ENCODE data around the gene GSG1L2.

Gene GSG1L2

DNA sequence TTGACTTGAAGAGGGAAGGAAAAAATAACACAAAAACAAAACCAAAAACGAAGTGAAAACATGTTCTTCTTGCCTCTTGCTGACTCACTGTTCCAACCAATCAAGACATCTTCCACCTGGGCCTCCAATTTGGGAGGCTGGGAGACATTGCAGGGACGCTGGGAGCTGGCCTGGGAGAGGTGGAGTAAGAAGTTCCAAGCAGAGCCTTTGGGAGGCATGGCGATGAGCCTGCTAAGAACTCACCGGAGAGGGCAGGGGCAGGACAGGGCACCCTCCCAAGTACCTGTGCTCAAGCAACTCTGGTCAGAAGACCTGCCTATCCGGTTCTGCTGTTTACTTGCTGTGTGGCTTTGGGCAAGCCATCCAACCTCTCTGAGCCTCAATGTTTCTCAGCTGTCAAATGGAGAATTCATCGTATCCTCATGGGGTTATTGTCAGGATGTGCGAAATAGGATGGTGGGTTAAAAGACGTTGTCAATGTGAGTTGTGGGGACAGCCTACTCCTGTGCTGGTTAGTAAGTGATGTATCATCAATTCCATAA lies 3.0 kb upstream of the GSG1L2 start:
- no peak for DNase-seq

DNA sequence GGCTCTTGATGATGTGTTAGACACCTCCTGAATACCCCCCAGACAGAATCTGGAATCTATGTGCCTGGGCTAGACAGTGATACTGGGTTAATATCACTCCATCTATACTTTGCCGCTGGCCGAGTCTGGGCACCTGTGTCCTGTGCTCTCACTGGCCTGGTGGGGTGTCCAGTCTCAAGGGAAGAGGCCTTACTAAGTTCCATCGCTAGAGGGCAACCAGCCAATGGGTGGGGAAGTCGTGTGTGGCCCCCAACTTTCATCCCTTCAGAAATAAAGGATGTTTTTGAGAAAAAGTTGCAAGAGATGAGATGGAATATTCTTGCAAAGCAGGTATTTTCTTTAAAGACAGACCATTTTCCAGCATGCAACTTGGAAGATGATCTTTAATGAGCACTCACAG lies 2.2 kb upstream of the GSG1L2 start:
- no peak for DNase-seq

DNA sequence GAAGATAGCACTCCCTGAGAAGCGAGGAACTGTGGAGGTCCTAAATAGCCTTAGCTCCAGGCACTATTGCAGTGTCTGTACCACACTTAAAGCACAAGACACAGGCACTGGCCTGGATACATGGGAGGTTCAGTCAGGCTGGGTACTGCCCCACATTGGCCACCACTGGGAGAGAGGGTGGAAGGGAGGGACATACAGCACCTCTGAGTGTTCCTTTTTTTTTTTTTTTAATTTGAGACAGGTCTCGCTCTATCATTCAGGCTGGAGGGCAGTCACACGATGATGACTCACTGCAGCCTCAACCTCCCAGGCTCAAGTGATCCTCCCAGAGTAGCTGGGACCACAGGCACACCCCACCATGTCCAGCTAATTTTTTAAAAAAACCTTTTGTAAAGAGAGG lies 1.4 kb downstream of the GSG1L2 start:
- no peak for DNase-seq

DNA sequence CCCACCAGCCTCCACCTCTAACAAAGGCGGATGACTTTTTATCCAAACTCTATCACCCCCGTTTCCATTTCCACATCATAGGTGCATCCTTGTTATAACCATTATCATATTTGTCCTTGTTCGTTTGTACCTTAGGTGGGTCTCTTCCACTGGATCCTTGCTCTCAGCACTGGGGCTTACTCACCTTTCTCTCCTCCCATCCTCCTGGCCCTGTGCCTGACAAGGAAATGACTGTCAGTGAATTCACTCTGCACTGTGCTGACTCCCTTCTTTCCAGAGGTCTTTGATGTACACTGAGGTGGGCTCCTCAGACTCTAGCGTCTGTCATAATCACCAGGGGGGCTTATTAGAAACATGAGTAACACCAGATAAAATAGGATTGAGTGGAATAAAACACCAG lies 3.1 kb downstream of the GSG1L2 start:
- no peak for DNase-seq

DNA sequence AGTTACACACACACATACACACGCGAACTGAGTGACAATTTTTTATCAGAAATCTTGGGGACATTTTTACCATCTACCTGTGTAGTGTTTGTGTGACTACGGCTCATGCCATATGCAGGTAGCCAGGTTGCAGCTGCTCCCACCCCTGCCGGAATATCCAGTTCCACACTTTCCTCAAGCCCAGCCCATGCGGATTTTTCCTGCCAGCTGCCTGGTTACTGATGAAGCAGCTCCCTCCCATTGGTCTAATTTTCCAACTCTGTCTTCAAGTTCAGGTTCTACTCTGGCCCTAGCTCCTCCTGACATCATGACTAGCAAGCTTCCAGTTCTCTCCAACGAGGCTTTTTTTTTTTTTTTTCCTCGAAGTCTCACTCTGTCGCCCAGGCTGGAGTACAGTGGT lies 4.8 kb downstream of the GSG1L2 start:
- no peak for DNase-seq

DNA sequence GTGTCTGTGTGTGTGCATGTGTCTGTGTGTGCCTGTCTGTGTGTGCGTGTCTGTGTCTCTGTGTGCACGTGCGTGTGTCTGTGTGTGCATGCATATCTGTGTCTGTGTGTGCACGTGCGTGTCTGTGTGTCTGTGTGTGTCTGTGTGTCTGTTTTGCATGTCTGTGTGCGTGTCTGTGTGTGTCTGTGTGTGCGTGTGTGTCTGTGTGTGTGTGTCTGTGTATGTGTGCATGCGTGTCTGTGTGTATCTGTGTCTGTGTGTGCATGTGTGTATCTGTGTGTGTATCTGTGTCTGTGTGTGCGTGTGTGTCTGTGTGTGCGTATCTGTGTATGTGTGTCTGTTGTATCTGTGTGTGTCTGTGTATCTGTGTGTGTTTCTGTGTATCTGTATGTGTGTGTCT lies 5.4 kb downstream of the GSG1L2 start:
- DNase-seq, result no peak

DNA sequence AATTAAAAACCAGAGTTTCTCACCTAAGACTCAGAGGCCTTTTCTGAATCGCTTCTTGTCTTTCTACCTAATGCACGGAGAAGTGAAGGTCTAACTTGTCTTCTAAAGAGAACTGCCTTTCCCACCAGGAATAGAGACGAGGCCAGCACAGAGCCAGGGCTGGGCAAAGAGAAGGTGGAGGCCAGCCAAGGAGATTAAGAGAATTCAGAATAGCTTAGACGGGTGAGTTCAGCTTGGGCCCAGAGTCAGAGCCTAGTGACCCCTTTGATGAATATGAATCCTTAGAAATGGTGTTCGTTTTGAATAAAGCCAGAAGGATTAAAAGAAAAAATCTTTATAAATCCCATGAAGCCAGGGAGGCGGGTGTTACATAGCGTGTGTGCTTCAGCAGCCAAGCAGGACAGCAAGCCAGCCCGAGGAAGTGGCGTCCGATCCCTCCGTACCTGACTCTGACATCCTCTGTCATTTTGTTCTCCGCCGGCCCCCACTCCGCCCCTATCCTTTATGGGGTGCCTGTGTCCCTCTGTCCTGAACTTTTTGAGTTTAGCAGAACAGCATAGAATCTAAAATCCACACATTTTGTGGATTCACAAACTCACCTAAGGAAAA lies 7.4 kb downstream of the GSG1L2 start:
- DNase-seq, result no peak

DNA sequence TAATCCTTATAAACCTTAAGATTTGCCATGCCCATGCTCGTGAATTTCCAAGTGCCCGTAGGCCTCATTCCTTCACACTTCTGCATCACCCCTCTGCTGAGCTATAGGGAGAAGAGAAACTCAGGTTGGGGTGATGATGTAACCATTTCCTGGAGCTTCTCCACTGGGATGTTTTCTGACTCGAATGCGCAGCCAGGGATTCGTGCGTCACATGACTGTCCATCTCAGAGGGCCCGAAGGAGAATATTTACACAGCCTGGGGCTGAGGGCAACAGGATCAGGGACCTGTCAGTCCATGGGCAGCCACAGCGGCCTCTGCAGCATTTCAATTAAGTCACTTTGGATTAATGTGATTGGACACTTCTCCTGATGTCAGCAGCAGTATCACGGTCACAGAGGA lies 8.7 kb downstream of the GSG1L2 start:
- no peak for DNase-seq

DNA sequence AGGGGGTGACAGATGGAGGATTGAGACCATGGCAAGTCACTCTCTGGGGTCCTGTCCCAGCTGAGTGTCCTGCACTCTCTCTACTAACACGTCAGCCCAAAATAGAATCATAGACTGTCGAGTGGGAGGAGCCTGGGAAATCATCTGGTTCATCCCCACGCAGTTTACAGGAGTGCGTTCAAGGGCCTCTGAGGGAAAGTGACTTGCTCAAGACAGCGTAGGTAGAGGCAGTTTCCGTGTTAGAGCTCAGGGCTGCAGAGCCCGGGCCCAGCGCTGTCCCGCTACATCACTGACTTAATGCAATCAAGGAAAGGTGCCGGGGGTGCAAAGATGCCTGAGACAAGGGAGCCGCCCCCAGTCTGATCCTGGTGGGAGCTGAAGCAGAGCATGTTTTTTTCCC lies 10.3 kb downstream of the GSG1L2 start:
- DNase-seq, result no peak

DNA sequence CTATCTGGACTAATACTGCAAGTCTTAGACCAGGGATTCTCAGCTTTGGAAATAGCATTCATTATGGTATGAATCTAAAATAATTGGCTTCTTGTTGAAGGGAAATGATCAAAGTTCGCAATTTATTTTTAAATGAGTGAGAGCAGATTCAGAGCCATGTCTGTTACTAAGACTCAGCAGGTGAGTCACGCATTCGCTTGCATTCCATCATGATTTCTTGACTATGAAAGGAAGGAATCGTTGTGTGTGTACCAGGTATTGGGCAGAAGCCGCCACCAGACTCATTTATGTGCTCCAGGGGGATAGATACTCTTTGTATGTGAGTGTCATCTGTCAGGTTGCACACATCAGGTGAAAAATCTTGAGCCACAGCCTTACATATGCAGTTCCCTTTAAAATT lies 10.8 kb downstream of the GSG1L2 start:
- no peak for DNase-seq

DNA sequence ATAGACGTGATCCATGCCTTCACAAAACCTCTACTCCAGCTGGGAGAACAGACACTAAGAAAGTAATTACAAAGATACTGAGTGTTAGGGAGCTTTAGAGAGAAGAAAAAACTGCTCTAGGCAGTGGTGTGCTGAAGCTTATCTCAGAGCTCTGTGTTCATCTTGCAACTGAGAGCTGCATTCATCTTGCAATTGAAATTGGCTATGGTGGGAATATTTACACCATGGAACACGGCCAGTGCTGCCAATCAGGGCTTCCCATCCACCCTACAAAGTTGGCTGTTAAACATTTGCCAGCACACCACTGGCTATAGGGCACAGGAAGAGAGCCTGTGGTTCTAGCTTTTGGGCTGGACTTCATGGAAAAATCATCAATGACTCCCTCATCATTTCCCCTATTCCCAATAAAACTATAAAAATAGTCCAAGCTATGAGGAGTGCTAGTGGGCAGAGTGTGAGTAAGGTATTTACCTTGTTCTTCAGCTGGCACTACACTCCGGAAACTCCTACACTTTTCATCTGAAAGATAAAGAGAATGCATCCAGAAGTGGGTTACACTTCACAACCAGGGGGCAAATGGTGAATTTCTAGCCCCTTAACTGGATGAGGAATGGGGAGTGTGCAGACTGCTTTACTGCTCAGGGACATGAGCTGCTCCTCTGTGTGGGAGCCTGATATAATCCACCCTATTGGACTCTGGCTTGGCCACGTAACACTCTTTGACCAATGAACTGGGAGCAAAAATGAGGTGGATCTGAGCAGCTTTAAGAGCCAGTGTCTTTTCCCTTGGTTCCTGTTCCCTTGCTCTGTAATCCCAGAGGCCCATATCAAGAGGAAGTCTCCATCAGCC lies 11.6 kb downstream of the GSG1L2 start:
- DNase-seq, result no peak

DNA sequence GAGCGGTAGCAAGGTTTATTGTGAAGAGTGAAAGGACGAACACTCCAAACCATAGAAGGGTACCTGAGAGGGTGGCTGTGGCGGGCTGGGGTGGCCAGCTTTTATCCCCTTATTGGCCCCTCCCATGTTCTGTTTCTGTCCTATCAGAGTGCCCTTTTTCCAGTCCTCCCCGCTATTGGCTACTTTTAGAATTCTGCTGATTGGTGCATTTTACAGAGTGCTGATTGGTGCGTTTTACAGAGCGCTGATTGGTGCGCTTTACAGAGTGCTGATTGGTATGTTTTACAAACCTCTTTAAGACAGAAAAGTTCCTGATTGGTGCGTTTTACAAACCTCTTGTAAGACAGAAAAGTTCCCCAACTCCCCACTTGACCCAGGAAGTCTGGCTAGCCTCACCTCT lies 12.5 kb downstream of the GSG1L2 start:
- DNase-seq, result no peak

DNA sequence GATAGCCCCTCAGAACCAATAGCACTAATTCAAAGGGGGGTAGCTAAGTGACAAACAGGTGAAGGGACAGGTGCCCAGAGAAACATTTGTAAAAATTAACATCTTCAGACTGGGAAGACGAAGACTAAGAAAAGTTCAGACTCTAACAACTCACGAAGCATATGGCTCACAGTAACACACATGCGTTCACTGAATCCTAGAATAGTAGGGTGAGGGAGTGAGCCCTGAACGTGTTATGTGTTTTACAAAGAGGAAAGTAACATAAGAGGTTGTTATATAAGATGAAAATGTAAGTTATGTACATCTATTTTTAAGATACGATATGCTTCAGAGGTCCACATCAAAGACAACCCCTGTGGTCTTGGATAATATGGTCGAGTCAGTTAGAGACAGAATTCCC lies 15.2 kb downstream of the GSG1L2 start:
- no peak for DNase-seq

DNA sequence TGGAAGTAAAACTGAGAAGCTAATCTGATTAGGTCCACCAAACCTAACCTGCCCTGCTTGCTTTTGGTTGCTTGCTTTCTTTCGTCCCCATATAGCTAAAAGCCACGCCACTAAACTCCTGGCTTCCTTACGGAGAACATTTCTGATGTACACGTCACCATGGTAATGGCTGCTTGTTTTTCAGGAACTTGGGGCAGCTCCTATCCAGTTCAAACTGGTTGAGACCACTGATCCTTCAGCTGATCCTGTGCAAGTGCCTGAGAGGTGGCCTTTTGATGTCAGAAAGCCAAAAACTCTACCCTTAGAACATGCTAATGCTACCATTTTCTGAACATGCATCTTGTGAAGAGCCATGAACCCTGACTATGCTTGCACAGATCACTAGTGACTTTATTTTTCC lies 16.1 kb downstream of the GSG1L2 start:
- DNase-seq, result no peak

DNA sequence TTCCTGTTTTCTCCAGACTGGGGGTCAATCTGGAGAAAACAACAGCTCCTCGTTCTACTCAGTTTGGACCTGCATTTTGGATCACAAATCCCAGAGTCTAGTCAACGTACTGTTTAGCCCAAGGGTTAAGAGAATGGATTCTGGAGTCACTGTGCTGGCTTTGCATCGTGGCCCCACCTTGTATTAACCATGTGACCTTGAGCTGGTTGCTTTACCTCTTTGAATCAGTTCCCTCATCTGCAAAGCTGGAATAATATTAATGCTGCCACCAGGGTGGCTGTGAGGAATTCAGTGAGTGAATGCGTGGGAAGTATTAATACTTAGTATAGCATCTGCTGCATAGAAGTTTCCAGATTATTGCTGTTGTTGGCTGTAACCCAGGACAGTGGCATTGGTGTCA lies 19.2 kb downstream of the GSG1L2 start:
- DNase-seq, result no peak

DNA sequence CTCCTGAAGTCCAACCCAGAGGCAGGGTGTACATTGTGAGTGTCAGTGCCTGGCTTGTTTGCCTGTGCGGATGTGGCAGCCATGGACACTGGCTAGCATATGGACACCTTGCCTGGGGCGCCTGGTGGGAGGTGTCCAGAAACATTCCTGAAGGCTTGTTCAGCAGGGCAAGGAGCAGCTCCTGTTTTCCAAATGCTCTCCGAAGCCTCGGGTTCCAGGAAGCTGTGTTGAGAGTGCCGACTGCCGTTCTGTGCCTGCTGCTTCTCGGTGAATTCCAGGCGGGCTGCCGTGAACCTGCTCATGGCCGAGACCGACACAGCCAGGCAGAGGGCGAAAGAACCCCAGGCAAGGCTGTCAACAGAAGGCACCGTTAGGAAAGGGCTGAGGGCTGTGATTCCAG lies 19.6 kb downstream of the GSG1L2 start:
- DNase-seq, result no peak

DNA sequence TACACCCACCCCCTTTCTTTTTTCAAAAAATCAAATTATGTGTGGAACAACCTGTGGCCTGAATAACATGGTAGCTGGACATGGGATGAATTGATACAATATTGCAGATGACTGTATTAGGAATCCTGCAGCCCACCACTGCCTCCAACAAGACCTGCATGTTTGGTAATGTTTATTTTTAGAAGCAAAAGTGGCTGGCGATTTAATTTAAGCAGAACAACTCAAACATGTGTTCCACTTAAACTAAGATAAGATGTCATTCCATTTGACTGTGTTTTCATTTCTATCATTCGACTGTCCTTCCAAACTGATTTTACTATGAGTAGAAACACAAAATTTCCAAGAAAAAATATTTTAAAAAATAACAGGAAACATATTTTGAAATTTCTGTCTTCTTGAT lies 20.4 kb downstream of the GSG1L2 start:
- DNase-seq, result no peak

DNA sequence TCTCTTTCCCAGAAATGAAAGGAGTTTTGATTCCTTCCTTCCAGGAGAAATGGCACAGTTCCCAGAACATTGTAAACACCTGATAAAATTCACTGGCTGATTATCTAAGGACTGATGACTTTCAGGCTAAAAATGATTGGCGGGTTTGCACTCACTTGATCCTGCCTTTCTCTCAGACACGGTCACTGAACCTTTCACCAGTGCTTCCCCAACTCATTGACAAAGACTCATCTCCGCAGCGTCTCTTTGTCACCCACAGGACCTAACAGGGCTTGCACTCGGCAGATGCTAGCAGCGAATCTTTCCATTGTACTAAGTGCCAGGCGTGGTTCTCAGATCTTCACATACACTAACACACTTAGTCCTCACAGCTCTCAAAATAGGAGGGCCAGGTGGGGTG lies 23.2 kb downstream of the GSG1L2 start:
- no peak for DNase-seq

DNA sequence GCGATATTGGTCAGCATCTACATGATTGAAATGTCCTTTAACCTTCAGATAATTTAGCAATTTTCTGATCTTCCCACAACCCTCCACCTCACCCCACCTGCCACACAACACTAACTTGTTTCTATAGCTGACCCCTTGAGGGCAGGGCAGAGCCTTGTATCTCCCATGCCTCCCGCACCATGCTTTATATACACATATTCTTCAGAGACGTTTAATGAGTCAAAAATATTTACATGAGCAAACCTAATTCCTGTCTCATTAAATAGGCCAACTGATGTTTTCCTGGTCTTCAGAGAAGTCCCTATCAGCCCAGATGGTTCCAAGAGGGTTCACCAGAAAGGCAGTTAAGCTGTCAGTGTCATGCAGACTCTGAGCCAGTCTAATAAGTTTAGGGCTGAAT lies 23.9 kb downstream of the GSG1L2 start:
- DNase-seq, result no peak

DNA sequence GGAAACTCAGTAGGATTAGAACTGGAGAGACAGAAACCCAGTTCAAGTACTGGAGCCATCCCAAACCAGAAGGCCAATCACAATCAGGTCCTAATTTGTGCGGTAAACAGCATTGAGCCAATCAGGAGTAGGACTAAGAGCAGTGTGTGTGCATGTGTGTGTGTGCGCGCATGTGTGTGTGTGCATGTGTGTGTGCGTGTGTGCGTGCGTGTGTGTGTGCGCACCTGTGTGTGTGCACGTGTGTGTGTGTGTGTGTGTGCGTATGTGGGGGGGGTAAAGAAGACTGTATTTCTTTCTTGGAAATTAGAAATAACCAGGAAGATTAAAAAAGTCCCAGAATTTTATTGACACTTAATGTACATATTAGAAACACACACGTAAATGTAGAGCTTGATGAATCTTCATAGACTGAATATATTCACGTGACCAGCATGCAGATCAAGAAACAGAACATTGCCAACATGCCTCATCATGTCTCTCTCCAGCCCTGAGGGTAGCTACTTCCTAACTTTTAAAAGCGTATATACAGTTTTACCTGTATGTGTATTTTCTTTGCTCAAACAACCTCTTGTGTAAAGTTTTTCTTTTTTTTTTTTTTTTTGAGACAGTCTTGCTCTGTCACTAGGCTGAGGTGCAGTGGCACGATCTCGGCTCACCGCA lies 29.6 kb downstream of the GSG1L2 start:
- DNase-seq, result no peak

DNA sequence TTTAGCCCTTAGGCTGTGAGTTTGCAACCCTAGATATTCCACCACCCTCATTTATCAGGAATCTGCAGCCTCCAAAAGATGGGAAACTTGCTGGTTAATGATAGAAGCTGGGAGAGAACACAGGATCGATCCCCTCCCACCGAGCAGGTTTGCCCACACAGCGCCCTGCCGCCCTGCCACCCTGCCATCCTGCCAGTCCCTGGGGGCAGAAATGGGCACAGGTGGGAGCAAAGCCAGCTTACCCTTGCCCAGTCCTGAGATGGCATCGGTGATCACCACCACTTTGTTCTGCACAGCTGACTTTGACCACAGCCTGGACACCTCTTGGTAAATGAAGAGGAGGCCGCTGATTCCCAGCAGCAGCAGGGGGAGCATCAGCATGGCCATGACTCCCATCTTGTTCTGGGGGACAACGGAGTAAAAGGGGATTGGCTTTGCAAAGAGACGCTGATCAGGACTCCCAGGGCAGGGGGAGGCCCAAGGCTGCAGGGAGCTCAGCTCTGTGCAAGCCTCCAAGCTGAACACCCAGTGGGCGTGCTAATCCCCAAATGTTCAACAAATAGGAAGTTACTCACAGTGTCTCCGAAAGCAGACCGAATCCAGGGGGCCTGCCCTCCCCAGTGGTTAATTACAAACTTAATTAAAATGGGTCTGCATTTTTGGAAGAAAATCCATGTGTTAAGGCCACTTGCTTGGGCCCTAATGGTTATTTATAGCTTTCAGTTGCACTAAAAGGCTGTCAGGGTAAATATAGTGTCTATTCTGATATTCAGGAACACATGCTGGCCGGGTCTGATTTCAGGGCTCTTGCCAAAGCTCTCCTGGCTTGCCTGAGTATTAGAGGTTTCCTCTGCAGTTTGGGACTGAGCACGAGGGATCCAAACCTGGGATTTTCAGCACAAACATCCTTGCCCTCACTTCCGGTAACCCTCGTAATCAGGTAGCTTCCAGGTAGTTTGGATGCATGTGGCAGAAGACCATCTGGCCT lies 30.7 kb downstream of the GSG1L2 start, which contains the start of gene DHRS7C:
DHRS7C (minus strand) TSS at position 704 of the 988 bp plus-strand sequence; CDS start at position 396, 308 bp downstream.
- no peak for DNase-seq

DNA sequence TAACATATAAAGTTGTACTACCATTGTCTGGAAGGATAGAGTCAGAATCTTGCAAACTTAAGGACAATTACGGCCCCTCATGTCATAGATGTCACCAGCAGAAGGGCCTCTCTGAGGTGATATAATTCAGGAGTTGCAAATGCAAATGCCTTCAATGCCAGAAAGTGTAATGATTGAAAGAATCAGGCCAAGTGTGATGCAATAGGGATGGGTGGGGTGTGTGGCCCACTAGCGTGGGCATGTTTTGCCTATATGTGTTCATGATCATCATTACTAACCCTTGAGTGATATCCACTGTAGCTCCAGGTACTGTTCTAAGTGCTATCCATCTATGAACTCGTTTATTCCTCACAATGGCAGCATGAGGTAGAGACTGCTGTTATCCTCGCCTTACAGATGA lies 31.6 kb downstream of the GSG1L2 start:
- no peak for DNase-seq

DNA sequence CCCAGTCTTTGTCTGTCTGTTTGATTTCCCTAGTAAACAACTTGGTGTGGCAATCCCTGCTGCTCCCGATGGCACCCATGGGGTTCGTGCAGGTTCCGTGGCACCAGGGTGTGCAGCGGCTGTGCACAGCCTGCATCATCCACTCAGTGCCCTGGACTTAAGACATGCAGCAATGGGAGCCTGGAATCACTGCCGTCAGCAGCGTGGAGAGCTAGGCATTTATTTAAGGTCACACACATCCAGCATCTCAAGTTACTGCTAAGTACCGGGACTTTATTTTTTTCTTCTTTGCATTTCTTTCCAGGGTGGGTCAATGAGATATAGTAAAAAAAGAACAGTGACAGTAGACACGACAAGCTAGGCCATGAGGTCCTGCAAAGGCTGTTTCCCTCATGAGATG lies 33.3 kb downstream of the GSG1L2 start:
- no peak for DNase-seq

Data from NCI-H1105 (cell line).